Raji (cell line): ENCODE results near the gene HIP1.

Source experiments
- POLR2A ChIP-seq: IDR thresholded peaks from 2 replicates; pipeline ENCODE4 v1.6.1; 2011; ENCODE audit warnings: low read depth, low read length, control low read depth; ENCODE audit not compliant: insufficient read depth

Gene HIP1

GRCh38 chr7:75689246-75690099, 49.3 kb downstream of the HIP1 start:
- TF ChIP-seq POLR2A: no peak

- TF ChIP-seq POLR2A: no peak
These were observed 50.3 kb downstream of the HIP1 start for GRCh38 chr7:75688200-75689136.

GRCh38 chr7:75687246-75688088, 51.3 kb downstream of the HIP1 start:
- no peak for TF ChIP-seq POLR2A

DNA sequence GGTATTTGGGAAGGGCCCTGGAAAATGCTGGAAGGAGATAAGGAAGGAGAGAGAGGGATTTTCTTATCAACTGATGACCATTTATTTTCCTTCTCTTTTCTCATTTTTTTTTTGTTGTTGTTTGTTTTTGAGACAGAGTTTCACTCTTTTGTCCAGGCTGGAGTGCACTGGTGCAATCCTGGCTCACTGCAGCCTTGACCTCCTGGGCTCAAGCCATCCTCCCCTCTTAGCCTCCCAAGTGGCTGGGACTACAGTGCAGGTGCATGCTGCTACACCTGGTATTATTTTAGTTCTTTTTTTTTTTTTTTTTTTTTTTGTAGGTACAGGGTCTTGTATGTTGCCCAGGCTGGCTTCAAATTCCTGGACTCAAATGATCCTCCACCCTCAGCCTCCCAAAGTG, 52.2 kb downstream of the HIP1 start:
- TF ChIP-seq POLR2A: no peak

- TF ChIP-seq POLR2A: no peak
These were observed 59.7 kb downstream of the HIP1 start for GRCh38 chr7:75679060-75679459.

DNA sequence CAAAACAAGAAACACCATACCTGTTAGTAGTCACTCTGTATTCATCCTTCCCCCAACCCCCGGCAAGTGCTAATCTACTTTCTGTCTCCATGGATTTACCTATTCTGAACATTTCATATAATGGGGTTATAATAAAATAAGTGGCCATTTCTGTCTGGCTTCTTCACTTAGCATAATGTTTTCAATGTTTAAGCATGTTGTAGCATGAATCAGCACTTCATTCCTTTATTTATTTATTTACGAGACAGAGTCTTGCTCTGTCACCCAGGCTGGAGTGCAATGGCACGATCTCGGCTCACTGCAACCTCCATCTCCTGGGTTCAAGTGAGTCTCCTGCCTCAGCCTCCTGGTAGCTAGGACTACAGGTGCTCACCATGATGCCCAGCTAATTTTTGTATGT, 69.2 kb downstream of the HIP1 start:
- TF ChIP-seq POLR2A: no peak

- no peak for TF ChIP-seq POLR2A
These were observed 70.8 kb downstream of the HIP1 start for GRCh38 chr7:75667938-75668337.

DNA sequence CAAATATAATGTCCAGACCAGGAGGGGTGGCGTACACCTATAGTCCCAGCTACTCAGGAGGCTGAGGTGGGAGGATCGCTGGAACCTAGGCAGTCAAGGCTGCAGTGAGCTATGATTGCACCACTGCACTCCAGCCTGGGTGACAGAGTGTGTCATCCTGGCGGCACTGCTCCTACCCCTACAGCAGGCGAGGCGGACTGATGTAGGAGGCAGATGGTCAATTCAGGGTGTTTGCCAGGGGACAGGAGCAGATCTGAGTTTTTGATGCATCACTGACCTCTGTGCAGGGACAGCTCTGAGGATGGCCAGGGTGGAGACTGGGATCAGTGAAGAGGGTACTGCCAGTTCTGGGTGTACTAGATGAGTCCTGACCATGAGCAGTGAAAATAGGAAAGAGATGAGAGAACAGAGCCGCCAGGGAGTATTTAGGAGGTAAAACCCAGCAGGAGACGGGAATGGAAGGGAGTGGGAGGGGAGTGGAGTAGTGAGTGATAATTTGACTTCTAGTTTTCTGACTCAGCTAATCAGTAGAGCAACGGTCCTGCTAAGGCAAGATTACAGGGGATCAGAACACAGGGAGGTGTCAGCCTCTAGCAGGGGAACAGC, 75.3 kb downstream of the HIP1 start:
- TF ChIP-seq POLR2A: no peak

- peak; percentile 56; the same call in 1 of the 2 replicates for TF ChIP-seq POLR2A
These were observed 76.0 kb downstream of the HIP1 start for GRCh38 chr7:75662579-75663301.

DNA sequence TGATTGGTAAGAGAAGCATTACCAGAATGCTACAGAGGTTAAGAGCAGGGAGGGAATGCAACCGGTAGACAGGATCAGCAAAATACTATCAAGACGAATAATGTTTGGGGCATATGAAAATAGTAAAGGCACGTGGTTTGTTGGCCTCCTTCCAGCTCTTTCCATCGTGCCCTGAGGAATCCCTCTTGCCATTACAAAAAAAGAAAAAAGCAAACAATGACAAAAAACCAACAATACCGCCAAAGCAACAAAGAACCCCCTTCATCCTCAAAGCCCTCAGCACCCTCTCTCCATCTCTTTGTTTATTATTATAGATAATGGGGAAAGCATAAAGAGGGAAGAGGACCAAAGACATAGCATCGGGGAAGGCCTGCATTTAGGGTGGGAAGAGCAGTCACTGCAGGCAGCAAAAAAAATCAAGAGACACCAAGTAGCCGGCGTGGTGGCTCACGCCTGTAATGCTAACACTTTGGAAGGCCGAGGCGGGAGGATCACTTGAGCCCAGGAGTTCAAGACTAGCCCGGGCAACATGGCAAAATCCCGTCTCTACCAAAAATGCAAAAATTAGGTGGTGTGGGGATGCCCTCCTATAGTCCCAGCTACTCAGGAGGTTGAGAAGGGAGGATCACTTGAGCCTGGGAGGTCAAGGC, 78.0 kb downstream of the HIP1 start:
- TF ChIP-seq POLR2A: no peak

DNA sequence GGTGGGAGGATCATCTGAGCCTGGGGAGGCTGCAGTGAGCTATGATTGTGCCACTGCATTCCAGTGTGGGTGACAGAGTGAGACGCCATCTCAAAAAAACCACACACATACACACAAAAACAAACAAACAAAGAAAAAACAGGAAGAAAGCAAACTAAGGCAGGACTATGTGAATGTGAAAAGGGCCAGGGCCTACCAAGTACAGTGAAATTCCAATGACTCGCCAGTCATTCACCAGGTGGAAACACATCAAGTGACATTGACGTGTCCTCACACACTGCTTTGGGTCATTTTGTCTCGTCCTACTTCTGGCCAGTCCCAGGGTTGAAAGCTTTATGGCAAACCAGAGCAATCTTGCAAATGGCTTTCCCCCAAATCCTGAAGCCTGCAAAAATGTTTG, 79.9 kb downstream of the HIP1 start:
- no peak for TF ChIP-seq POLR2A

GRCh38 chr7:75658369-75658768, 80.4 kb downstream of the HIP1 start:
- TF ChIP-seq POLR2A: no peak

GRCh38 chr7:75657866-75658265, 80.9 kb downstream of the HIP1 start:
- no peak for TF ChIP-seq POLR2A
